NCI-H345 (cell line): ENCODE data around the gene RXRA.

Experiments
- DNase-seq: peaks from one replicate; lab custom pipeline; 2025; lab: John Stamatoyannopoulos, UW

The RXRA gene

GRCh38 chr9:134337469-134337868, 11.2 kb downstream of the RXRA start:
- DNase-seq = no peak

- DNase-seq = no peak
Observed at GRCh38 chr9:134338394-134339182, 12.3 kb downstream of the RXRA start.

GRCh38 chr9:134339183-134339806, 13.0 kb downstream of the RXRA start:
- DNase-seq = no peak

GRCh38 chr9:134340475-134341160, 14.4 kb downstream of the RXRA start:
- no peak for DNase-seq

DNA sequence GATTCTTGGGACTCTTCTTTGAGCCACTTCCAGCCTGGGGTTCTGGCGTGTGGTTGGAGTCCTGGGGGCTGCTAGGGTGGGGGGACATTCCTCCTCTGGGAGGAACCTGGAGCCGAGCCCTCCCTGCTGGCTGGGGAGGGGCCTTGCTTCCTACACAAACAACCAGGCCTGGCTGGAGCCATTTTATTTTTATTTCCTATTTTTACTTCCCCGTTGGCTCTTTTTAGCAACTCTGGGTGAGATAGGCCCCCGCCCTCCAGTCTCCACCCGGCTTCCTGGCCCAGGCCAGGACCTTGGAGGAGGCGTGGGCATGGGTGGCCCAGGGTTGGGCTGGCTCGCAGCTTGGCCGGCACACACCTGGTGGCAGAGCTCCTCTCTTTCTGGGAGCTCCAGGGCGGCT, 15.1 kb downstream of the RXRA start:
- DNase-seq = no peak

DNA sequence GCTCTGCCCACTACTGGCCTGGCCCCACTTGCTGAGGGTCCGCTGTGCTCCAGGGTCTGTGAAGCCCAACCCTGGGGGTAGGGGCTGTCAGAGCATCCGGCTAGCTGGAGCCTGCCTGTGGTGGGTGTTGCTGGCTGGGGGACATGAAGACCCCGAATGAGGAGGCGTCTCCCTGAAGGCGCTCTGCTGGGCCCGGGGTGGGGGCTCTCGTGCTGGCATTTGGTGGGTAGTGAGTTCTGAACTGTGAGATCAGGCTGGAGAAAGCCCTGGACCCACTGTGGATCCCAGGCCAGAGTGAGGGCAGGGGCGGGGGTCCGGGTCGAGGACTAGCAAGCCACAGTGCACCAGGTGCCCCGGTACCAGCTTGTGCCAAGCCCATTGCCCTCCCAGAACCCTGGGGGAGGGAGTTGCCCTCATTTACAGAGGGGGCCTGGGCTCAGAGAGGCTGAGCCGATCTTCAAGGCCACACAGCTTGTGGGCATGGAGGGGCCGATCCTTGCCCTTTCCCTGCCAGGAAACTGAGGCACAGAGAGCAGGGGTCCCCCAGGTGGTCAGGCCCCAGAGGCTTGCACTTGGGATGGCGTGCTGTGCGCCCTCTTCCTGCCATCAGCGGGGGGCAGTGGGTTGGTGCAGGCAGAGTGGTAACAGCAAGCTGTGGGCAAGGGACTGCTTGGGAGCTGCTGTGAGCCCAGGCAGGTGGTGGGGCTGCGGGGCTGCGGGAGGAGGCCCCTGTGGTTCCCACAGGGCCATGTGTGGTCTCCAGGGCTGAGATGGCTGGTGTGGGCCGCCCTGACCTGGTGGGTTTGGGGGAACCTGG, 15.9 kb downstream of the RXRA start:
- DNase-seq = no peak

DNA sequence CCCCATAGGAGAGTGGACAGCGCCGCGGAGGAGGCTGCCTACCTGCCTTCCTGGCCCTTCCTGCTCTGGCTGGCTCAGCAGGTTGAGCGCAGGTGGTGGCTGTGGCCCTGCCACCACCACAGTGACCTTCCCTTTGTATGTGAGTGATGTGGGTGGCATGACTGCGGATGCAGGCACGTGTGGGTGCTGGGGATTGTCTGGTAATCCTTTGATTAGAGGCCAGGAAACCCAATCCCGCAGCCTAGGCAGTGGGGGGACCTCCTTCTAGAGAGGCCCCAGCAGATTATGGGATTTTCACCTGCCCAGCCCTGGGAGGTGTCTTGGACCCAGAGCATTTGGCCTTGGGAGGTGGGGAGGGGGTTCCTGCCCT, 16.5 kb downstream of the RXRA start:
- DNase-seq = no peak

DNA sequence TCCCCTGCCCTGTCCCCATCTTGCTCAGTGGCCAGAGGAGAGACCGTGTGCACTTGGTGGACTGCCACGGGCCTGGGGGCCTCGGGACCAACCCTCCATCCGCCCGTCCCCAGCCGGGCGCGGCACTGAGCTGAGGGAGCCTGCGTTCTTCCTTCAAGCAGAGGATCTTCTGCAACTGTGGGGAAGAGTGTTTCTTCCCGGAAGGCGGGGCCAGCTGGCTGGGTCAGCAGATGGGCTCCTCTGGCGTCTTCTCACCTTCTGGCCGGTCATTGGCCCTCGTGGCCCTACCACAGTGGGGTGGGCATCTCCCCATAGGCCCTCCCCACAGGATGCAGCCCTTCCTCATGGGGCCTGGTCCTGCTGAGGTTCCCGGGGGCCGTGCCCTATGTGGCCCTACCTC, 17.4 kb downstream of the RXRA start:
- DNase-seq = no peak

- no peak for DNase-seq
Observed at GRCh38 chr9:134344068-134344799, 18.0 kb downstream of the RXRA start.

- no peak for DNase-seq
Observed at GRCh38 chr9:134344800-134345310, 18.6 kb downstream of the RXRA start.

- no peak for DNase-seq
Observed at GRCh38 chr9:134345737-134346136, 19.5 kb downstream of the RXRA start.

DNA sequence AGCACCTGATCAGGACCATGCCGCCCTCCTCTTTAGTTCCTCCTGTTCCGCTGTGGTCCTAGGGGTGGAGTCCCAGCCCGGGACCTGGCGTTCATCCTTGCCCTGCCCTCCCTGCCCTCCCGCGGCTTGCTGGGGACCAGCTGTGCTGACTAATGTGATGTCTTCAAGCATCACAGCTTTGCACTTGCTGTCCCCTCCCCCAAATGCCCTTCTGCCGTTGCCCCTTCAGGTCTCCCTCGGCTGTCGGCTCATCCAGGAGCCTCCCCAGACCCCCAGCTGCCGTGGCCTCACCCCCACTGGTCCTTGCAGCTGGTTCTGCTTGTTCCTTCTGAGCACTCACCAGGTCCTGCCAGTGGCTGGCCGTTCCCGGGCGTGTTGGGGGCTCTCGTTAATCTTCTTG, 19.9 kb downstream of the RXRA start:
- no peak for DNase-seq

GRCh38 chr9:134346840-134347583, 20.8 kb downstream of the RXRA start:
- no peak for DNase-seq

GRCh38 chr9:134347996-134348395, 21.7 kb downstream of the RXRA start:
- no peak for DNase-seq

DNA sequence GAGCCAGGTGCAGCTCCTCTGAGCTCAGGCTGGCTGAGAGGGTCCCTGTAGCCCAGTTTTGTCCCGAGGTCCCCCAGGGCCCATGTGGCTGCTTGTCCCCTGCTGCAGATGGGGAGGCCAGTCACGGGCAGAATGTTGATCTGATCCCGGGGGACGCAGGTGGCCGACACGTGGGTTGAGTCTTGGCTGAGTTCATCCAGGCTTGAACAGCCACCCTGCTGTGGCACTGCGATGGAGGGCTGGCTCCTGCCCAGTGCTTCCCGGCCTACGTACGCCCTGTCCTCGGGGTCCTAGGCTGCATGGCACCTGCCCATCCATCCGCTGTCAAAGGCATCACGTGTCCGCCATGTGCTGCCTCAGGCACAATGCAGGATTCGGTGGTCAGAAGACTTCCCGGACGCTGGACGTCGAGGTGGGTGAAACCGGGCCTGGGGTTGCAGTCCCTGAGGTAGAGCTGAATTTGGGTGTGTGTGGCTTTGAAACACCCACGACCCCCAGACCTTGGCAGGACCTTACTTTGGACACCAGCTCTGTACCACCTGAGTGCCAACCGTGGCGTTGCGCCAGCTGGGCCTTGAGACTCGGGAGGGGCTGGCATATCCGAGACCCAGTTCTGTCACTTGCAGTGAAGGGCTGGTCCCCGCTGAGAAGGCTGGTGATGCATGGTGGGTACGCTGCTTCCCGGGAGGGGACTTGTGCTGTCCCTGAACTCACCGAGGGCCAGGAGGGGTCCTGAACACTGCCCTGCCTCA, 22.3 kb downstream of the RXRA start:
- DNase-seq = peak; percentile 18

DNA sequence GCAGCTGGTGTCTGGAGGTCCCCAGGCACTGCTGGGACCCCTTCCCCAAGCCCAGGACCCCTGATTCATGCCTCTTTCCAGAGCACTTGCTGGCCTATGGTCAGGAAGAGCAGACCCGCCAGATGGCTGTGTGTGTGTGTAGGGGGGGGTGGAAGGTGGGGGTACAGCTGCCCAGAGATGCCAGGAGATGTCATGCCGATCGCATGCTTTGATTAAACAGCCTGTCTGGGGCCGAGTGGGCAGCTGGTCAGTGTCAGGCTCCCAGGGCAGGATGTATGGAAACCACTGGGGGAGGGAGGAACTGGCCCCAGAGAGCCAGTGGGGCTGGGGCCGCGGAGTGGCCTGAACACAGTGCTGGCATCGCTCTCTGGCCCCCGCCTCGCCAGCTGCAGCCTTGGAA, 23.7 kb downstream of the RXRA start:
- no peak for DNase-seq

- no peak for DNase-seq
Observed at GRCh38 chr9:134350416-134350994, 24.2 kb downstream of the RXRA start.

GRCh38 chr9:134351606-134352176, 25.4 kb downstream of the RXRA start:
- no peak for DNase-seq

DNA sequence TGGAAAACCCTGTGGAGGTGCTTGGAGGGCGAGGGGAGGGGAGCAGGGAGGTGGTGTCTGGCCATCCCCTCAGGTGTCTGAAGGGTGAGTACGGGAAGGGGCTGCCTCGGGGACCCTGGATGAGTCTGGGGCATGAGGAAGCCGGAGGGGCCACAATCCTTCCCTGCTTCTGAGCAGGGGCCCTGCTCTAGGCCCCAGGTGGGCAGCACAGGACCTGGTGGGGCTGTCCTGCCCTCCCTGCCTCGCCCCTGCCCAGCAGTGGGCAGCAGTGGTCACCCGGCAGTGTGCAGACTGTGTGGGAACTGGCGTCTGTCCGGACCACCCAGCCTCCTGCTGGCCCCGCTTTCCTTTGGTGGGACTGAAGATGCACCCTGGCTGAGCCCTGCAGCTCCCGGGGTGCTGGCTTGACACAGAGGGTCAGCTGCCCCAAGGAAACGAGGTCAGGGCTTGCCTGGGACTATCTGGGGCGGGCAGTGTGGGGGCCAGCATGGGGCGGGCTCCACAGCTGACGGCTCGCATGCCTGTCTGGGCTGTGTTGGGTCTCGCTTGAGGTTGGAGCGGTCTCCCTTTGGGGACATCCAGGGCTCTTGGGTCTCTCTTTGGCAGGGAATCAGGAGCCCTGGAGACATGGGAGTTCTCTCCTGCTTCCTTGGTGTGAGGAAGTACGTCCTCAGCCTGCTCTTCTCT, 26.1 kb downstream of the RXRA start:
- DNase-seq = no peak
